ENCODE data around the gene RAMP1. TPM values are rescaled to one million over a fixed set of nuclear protein-coding genes. Genes with fewer than 3 reads are reported as not detected.

The RAMP1 gene
- total and polyA plus RNA-seq, 2 donors (not counting 1 experiment from before 2014, with no cell fraction given), result 15.7 TPM; not detected in 1

- Mint-ChIP-seq H3K27ac (no peak overlapping the region), H3K27me3 (peaks cover 21% of the 10 kb centered on the region), H3K9me3 (ENCODE audit: insufficient read depth) (no peaks in the 10 kb centered on the region), H3K4me3 (no peak overlapping the region), H3K4me1 (peaks cover 4% of the 10 kb centered on the region)
- H3K4me1 ChIP-seq (ENCODE audit: control insufficient read depth in 2 of 2, insufficient read depth in 2 of 2, low read length in 2 of 2), result no peaks in the 10 kb centered on the region
- H3K4me3 ChIP-seq (ENCODE audit: control extremely low read depth in 1 of 5, extremely low read depth in 1 of 5, insufficient read depth in 1 of 5, low read depth in 2 of 5, low read length in 4 of 5), result no peak overlapping the region
- DNase-seq (no peak), ATAC-seq (ENCODE audit: low read depth) (no peak)
- H2AFZ ChIP-seq (ENCODE audit: insufficient read depth, low read depth, low read length, poor library complexity, severe bottlenecking), result no peak overlapping the region
- ChIA-PET POLR2A (no interaction called here), CTCF (interaction anchor here (0.6 to 0.8 kb wide), 2 partner anchors 49 kb away, joined by 3 read pairs; no protein-coding TSS in a partner anchor)
- WGBS (ENCODE audit: insufficient coverage), result 98% methylated on average over 14 of the region's 14 CpGs
- H3K9me3 ChIP-seq (ENCODE audit: control extremely low read depth in 1 of 3, control insufficient read depth in 2 of 3, insufficient read depth in 1 of 3, low read length in 2 of 3), result peaks cover 0 to 3% (median 0%) of the 10 kb centered on the region in 3 donors
- H3K79me2 ChIP-seq (ENCODE audit: control insufficient read depth, insufficient read depth, low read length), result no peaks in the 10 kb centered on the region
- no peak overlapping the region for H3K9ac ChIP-seq (ENCODE audit: low read length)
- H3K36me3 ChIP-seq (replicated peaks in 1 of 2; ENCODE audit: control extremely low read depth in 1 of 2, control insufficient read depth in 1 of 2, extremely low read depth in 1 of 2, insufficient read depth in 2 of 2, low read length in 1 of 2), result no peaks in the 10 kb centered on the region
- H3K27me3 ChIP-seq (replicated peaks in 1 of 4; ENCODE audit: control extremely low read depth in 1 of 4, control insufficient read depth in 3 of 4, insufficient read depth in 4 of 4, low read length in 3 of 4), result peaks cover 0 to 19% (median under 1%) of the 10 kb centered on the region in 4 experiments
- no peak for TF ChIP-seq CTCF (IDR thresholded peaks at IDR 0.05)
- no peak for TF ChIP-seq EZH2 (IDR thresholded peaks at IDR 0.05; ENCODE audit: borderline replicate concordance, insufficient read depth, low read depth, low read length, poor library complexity, severe bottlenecking)
- H3K4me2 ChIP-seq (replicated peaks; ENCODE audit: low read depth, low read length, poor library complexity, severe bottlenecking), result no peak overlapping the region
- no peaks in the 10 kb centered on the region for H4K20me1 ChIP-seq (ENCODE audit: control insufficient read depth, insufficient read depth, low read length, poor library complexity, severe bottlenecking)
- intact Hi-C loops (cut with micrococcal nuclease), result no loop called here
- H3K27ac ChIP-seq (ENCODE audit: low read length in 2 of 2), result no peak overlapping the region
Observed at GRCh38 chr2:237873897-237874551, 14.6 kb downstream of the RAMP1 start.

GRCh38 chr2:237874585-237875161 is 15.2 kb downstream of the RAMP1 start:
- intact Hi-C loops (cut with micrococcal nuclease), result no loop called here
- Histone ChIP-seq H3K36me3 (replicated peaks in 1 of 2; ENCODE audit: control extremely low read depth in 1 of 2, control insufficient read depth in 1 of 2, extremely low read depth in 1 of 2, insufficient read depth in 2 of 2, low read length in 1 of 2) (no peaks in the 10 kb centered on the region), H3K9me3 (ENCODE audit: control extremely low read depth in 1 of 3, control insufficient read depth in 2 of 3, insufficient read depth in 1 of 3, low read length in 2 of 3) (peaks cover 0 to 2% (median 0%) of the 10 kb centered on the region in 3 donors), H3K4me3 (ENCODE audit: control extremely low read depth in 1 of 5, extremely low read depth in 1 of 5, insufficient read depth in 1 of 5, low read depth in 2 of 5, low read length in 4 of 5) (no peak overlapping the region), H2AFZ (ENCODE audit: insufficient read depth, low read depth, low read length, poor library complexity, severe bottlenecking) (no peak overlapping the region), H3K4me1 (ENCODE audit: control insufficient read depth in 2 of 2, insufficient read depth in 2 of 2, low read length in 2 of 2) (no peaks in the 10 kb centered on the region), H3K4me2 (replicated peaks; ENCODE audit: low read depth, low read length, poor library complexity, severe bottlenecking) (no peak overlapping the region), H3K27ac (ENCODE audit: low read length in 2 of 2) (no peak overlapping the region), H3K9ac (ENCODE audit: low read length) (no peak overlapping the region), H3K27me3 (replicated peaks in 1 of 4; ENCODE audit: control extremely low read depth in 1 of 4, control insufficient read depth in 3 of 4, insufficient read depth in 4 of 4, low read length in 3 of 4) (peaks cover 0 to 12% (median under 1%) of the 10 kb centered on the region in 4 experiments), H3K79me2 (ENCODE audit: control insufficient read depth, insufficient read depth, low read length) (no peaks in the 10 kb centered on the region), H4K20me1 (ENCODE audit: control insufficient read depth, insufficient read depth, low read length, poor library complexity, severe bottlenecking) (no peaks in the 10 kb centered on the region)
- Mint-ChIP-seq H3K27ac (no peak overlapping the region), H3K9me3 (ENCODE audit: insufficient read depth) (no peaks in the 10 kb centered on the region), H3K4me1 (no peaks in the 10 kb centered on the region), H3K27me3 (peaks cover 14% of the 10 kb centered on the region), H3K4me3 (no peak overlapping the region)
- WGBS (ENCODE audit: insufficient coverage), result 92% methylated on average over 7 of the region's 7 CpGs
- CTCF ChIA-PET, result interaction anchor here (0.6 kb wide), 1 partner anchor 48 kb away, joined by 3 read pairs; no protein-coding TSS in a partner anchor
- POLR2A ChIA-PET, result interaction anchor here (0.6 kb wide), 1 partner anchor 116 kb away, joined by 4 read pairs; no protein-coding TSS in a partner anchor
- DNase-seq (no peak), ATAC-seq (ENCODE audit: low read depth) (no peak)
- TF ChIP-seq CTCF (IDR thresholded peaks at IDR 0.05), result no peak
- TF ChIP-seq EZH2 (IDR thresholded peaks at IDR 0.05; ENCODE audit: borderline replicate concordance, insufficient read depth, low read depth, low read length, poor library complexity, severe bottlenecking), result no peak

Measured in B cell (primary cell).